ENCODE data around the gene ABCG8.

Gene ABCG8

DNA sequence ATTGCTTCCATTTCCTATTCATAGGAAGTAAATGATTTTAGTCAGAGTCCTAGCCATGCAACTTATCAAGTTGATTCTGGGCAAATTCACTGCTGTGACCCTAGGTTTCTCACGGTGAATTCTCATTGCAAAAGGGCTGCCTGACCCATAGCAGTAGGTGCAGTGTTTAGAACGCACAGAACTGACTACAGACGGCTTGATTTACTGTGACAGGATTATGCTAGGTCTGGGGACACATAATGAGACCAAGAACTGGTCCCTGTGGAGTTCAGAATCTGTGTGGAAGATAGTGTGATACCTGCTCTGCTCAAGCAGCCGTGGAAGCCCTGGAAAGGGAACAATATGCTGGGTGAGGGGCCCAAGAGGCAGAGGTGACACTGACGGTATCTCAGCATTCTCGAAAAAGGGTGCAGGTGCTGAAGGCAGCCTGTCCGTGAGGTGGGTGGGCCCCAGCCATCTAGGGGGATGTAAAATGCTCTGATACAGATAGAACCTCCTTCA is 46.4 kb downstream of the ABCG8 start:
- no peak overlapping the region for H3K4me3 ChIP-seq (replicated peaks; ENCODE audit: low read depth, low read length)
- DNase-seq (ENCODE audit: extremely low read depth, insufficient read length), result no peak
- peaks cover 9% of the 10 kb centered on the region for H3K36me3 ChIP-seq (ENCODE audit: control insufficient read depth, insufficient read depth, low read length)
- TF ChIP-seq CTCF (IDR thresholded peaks at IDR 0.05; ENCODE audit: insufficient read depth, low read length, poor library complexity, severe bottlenecking), result no peak
- H3K27me3 ChIP-seq (replicated peaks; ENCODE audit: control insufficient read depth, insufficient read depth, low read length), result no peaks in the 10 kb centered on the region

- no peak for DNase-seq (ENCODE audit: extremely low read depth, insufficient read length)
- no peak for TF ChIP-seq CTCF (IDR thresholded peaks at IDR 0.05; ENCODE audit: insufficient read depth, low read length, poor library complexity, severe bottlenecking)
- no peak overlapping the region for H3K4me3 ChIP-seq (replicated peaks; ENCODE audit: low read depth, low read length)
- H3K27me3 ChIP-seq (replicated peaks; ENCODE audit: control insufficient read depth, insufficient read depth, low read length), result no peaks in the 10 kb centered on the region
- H3K36me3 ChIP-seq (ENCODE audit: control insufficient read depth, insufficient read depth, low read length), result peaks cover 9% of the 10 kb centered on the region
These were observed 48.4 kb downstream of the ABCG8 start for GRCh38 chr2:43887176-43887575.

DNA sequence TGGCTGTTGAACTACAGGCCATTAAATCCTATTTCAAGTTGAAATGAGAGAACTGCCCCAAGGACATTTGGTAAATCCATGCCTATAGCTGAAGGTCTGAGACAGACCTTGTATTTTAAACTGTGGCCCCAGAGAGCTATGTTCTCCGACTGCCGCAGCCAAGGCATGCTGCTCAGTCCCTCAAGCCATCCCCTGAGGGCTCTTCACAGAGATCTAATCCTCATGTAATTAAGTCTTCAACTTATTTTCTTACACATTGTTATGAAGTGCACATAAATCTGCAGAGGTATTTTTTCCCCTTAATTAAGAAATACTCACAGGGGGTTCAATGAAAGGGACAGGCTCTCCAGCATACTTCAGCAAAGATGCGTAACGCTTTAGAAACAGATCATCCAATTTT is 50.6 kb downstream of the ABCG8 start:
- Histone ChIP-seq H3K27me3 (replicated peaks; ENCODE audit: control insufficient read depth, insufficient read depth, low read length) (no peaks in the 10 kb centered on the region), H3K36me3 (ENCODE audit: control insufficient read depth, insufficient read depth, low read length) (peaks cover 11% of the 10 kb centered on the region), H3K4me3 (replicated peaks; ENCODE audit: low read depth, low read length) (no peak overlapping the region)
- no peak for TF ChIP-seq CTCF (IDR thresholded peaks at IDR 0.05; ENCODE audit: insufficient read depth, low read length, poor library complexity, severe bottlenecking)
- no peak for DNase-seq (ENCODE audit: extremely low read depth, insufficient read length)

GRCh38 chr2:43890855-43891254 is 52.1 kb downstream of the ABCG8 start:
- TF ChIP-seq CTCF (IDR thresholded peaks at IDR 0.05; ENCODE audit: insufficient read depth, low read length, poor library complexity, severe bottlenecking), result no peak
- Histone ChIP-seq H3K27me3 (replicated peaks; ENCODE audit: control insufficient read depth, insufficient read depth, low read length) (no peaks in the 10 kb centered on the region), H3K36me3 (ENCODE audit: control insufficient read depth, insufficient read depth, low read length) (peaks cover 14% of the 10 kb centered on the region), H3K4me3 (replicated peaks; ENCODE audit: low read depth, low read length) (no peak overlapping the region)
- no peak for DNase-seq (ENCODE audit: extremely low read depth, insufficient read length)

- no peak overlapping the region for H3K4me3 ChIP-seq (replicated peaks; ENCODE audit: low read depth, low read length)
- H3K27me3 ChIP-seq (replicated peaks; ENCODE audit: control insufficient read depth, insufficient read depth, low read length), result no peaks in the 10 kb centered on the region
- TF ChIP-seq CTCF (IDR thresholded peaks at IDR 0.05; ENCODE audit: insufficient read depth, low read length, poor library complexity, severe bottlenecking), result no peak
- H3K36me3 ChIP-seq (ENCODE audit: control insufficient read depth, insufficient read depth, low read length), result peaks cover 7% of the 10 kb centered on the region
- no peak for DNase-seq (ENCODE audit: extremely low read depth, insufficient read length)
These were observed 56.0 kb downstream of the ABCG8 start for GRCh38 chr2:43894743-43895142.

- H3K4me3 ChIP-seq (replicated peaks; ENCODE audit: low read depth, low read length), result no peak overlapping the region
- H3K36me3 ChIP-seq (ENCODE audit: control insufficient read depth, insufficient read depth, low read length), result peaks cover 7% of the 10 kb centered on the region
- TF ChIP-seq CTCF (IDR thresholded peaks at IDR 0.05; ENCODE audit: insufficient read depth, low read length, poor library complexity, severe bottlenecking), result no peak
- no peak for DNase-seq (ENCODE audit: extremely low read depth, insufficient read length)
- H3K27me3 ChIP-seq (replicated peaks; ENCODE audit: control insufficient read depth, insufficient read depth, low read length), result no peaks in the 10 kb centered on the region
These were observed 58.1 kb downstream of the ABCG8 start for GRCh38 chr2:43896906-43897305.
